Loucy (cell line): Measurements from ENCODE around the gene RBM25.
"Not testable (repeated sequence)": the region's sequence is repeated elsewhere in the genome, so short reads cannot be mapped to it uniquely, and the experiment has no call there.

Source experiments
- H2AFZ ChIP-seq: fragments of 200-600 bp; sonication (generic); 2 replicates; pipeline ENCODE4 v1.6.0; 2016; ENCODE audit warnings: antibody characterized with exemption, mild to moderate bottlenecking, low read length, moderate library complexity
- H3F3A ChIP-seq: fragments of 200-600 bp; 2 replicates; pipeline ENCODE4 v1.6.0; 2016; ENCODE audit warnings: antibody characterized with exemption, low read depth, mild to moderate bottlenecking
- H3K27me3 ChIP-seq: fragments of 200-600 bp; sonication (generic); 2 replicates; pipeline ENCODE4 v1.6.1; 2014; ENCODE audit warnings: low read length, mild to moderate bottlenecking; ENCODE audit not compliant: insufficient read depth, poor library complexity, severe bottlenecking
- H3K36me3 ChIP-seq: fragments of 200-600 bp; sonication (generic); 2 replicates; pipeline ENCODE4 v1.6.1; 2016; ENCODE audit warnings: low read length; ENCODE audit not compliant: insufficient read depth
- H3K4me1 ChIP-seq: fragments of 200-600 bp; sonication (generic); 2 replicates; pipeline ENCODE4 v1.5.1; 2014; ENCODE audit warnings: low read length, mild to moderate bottlenecking; ENCODE audit not compliant: insufficient read depth, poor library complexity, severe bottlenecking
- H3K4me2 ChIP-seq: fragments of 200-600 bp; sonication (generic); 2 replicates; pipeline ENCODE4 v1.6.0; 2014; ENCODE audit warnings: antibody characterized with exemption, low read length, low read depth, mild to moderate bottlenecking; ENCODE audit not compliant: poor library complexity, severe bottlenecking
- H3K4me3 ChIP-seq: fragments of 200-600 bp; sonication (generic); 2 replicates; pipeline ENCODE4 v1.5.1; 2014; ENCODE audit warnings: low read length, mild to moderate bottlenecking, mixed read lengths; ENCODE audit not compliant: poor library complexity, severe bottlenecking
- H3K79me2 ChIP-seq: fragments of 200-600 bp; sonication (generic); 2 replicates; pipeline ENCODE4 v1.6.1; 2014; ENCODE audit warnings: low read length; ENCODE audit not compliant: insufficient read depth
- H3K9ac ChIP-seq: fragments of 200-600 bp; sonication (generic); 2 replicates; pipeline ENCODE4 v1.6.0; 2014; ENCODE audit warnings: mild to moderate bottlenecking, low read depth, low read length, moderate library complexity; ENCODE audit not compliant: poor library complexity, severe bottlenecking
- H3K9me2 ChIP-seq: fragments of 200-600 bp; sonication (generic); replicated peaks from 2 replicates; pipeline ENCODE4 v1.6.1; 2016; ENCODE audit warnings: low read depth, low read length, mixed read lengths
- H3K9me3 ChIP-seq: fragments of 200-600 bp; sonication (generic); 2 replicates; pipeline ENCODE4 v1.6.1; 2014; ENCODE audit warnings: mild to moderate bottlenecking, antibody characterized with exemption, low read length, low read depth; ENCODE audit not compliant: insufficient read depth
- H4K20me1 ChIP-seq: fragments of 200-600 bp; sonication (generic); 2 replicates; pipeline ENCODE4 v1.6.0; 2014; ENCODE audit warnings: antibody characterized with exemption, low read length, mild to moderate bottlenecking; ENCODE audit not compliant: insufficient read depth, poor library complexity, severe bottlenecking
- CTCF ChIP-seq: fragments of 200-600 bp; sonication (generic); conservative IDR thresholded peaks from 2 replicates; pipeline ENCODE4 v1.5.1; 2014; ENCODE audit warnings: mild to moderate bottlenecking, antibody characterized with exemption, low read length
- EZH2phosphoT487 ChIP-seq: fragments of 200-600 bp; IDR thresholded peaks from 2 replicates; pipeline ENCODE4 v1.6.1; 2018; ENCODE audit warnings: antibody characterized with exemption, mild to moderate bottlenecking, moderate library complexity, borderline replicate concordance

Gene RBM25

GRCh38 chr14:73058224-73058921 is at the start of gene RBM25:
RBM25 (plus strand) TSS chr14:73058534; CDS start chr14:73071642, 13,108 bp downstream.
- H3K9me3 ChIP-seq = no peaks in the 10 kb centered on the region
- H3K4me2 ChIP-seq = peak within 1 kb of the TSS; percentile 78
- peak within 1 kb of the TSS; percentile 91 for H3K9ac ChIP-seq
- H3K36me3 ChIP-seq = peaks cover under 1% of the 10 kb centered on the region; the same call in 1 of the 2 replicates
- peak within 1 kb of the TSS; percentile 83 for H3K4me3 ChIP-seq
- no peaks in the 10 kb centered on the region for H3K27me3 ChIP-seq
- H3F3A ChIP-seq = no peaks in the 10 kb centered on the region
- H3K4me1 ChIP-seq = peaks cover 37% of the 10 kb centered on the region
- peaks cover 47% of the 10 kb centered on the region for H3K79me2 ChIP-seq
- TF ChIP-seq EZH2phosphoT487 (no peak), CTCF (no peak)
- H2AFZ ChIP-seq = peak within 1 kb of the TSS; percentile 92
- peaks cover 41% of the 10 kb centered on the region for H4K20me1 ChIP-seq
- no peaks in the 10 kb centered on the region for H3K9me2 ChIP-seq

- peaks cover 26% of the 10 kb centered on the region; the same call in 1 of the 2 replicates for H3K36me3 ChIP-seq
- not testable (repeated sequence) for H4K20me1 ChIP-seq, H3K9me3 ChIP-seq, H3K9ac ChIP-seq, H2AFZ ChIP-seq, H3K27me3 ChIP-seq, H3K4me1 ChIP-seq, H3K4me3 ChIP-seq, H3F3A ChIP-seq, H3K9me2 ChIP-seq, H3K4me2 ChIP-seq
- H3K79me2 ChIP-seq = peaks cover 28% of the 10 kb centered on the region
Measured at GRCh38 chr14:73011189-73011588, 47.1 kb upstream of the RBM25 start.

- Histone ChIP-seq H3K9ac (no peak overlapping the region), H4K20me1 (peaks cover 2% of the 10 kb centered on the region)
Measured at GRCh38 chr14:73014105-73014504, 44.2 kb upstream of the RBM25 start.

GRCh38 chr14:73015552-73015951 is 42.8 kb upstream of the RBM25 start:
- H3K9me3 ChIP-seq, H2AFZ ChIP-seq, H3K4me2 ChIP-seq, H4K20me1 ChIP-seq, H3K4me1 ChIP-seq, H3F3A ChIP-seq, H3K9ac ChIP-seq, H3K9me2 ChIP-seq, H3K27me3 ChIP-seq, H3K4me3 ChIP-seq: not testable (repeated sequence)
- Histone ChIP-seq H3K36me3 (peaks cover 10% of the 10 kb centered on the region; the same call in 1 of the 2 replicates), H3K79me2 (peaks cover 36% of the 10 kb centered on the region)

More at GRCh38 chr14:73014105-73014504, 44.2 kb upstream of the RBM25 start:
- H3K4me2 ChIP-seq = peak overlapping the region; percentile 7
- no peaks in the 10 kb centered on the region for H3K9me3 ChIP-seq
- no peak for TF ChIP-seq CTCF
- no peak for TF ChIP-seq EZH2phosphoT487
- H3F3A ChIP-seq = no peaks in the 10 kb centered on the region
- H2AFZ ChIP-seq = no peak overlapping the region
- peaks cover 32% of the 10 kb centered on the region for H3K79me2 ChIP-seq
- no peaks in the 10 kb centered on the region for H3K9me2 ChIP-seq
- H3K36me3 ChIP-seq = peaks cover 19% of the 10 kb centered on the region; the same call in 1 of the 2 replicates
- H3K4me3 ChIP-seq = no peak overlapping the region
- H3K4me1 ChIP-seq = peaks cover 2% of the 10 kb centered on the region
- no peaks in the 10 kb centered on the region for H3K27me3 ChIP-seq

- Histone ChIP-seq H3K36me3 (peaks cover 10% of the 10 kb centered on the region; the same call in 1 of the 2 replicates), H3K79me2 (peaks cover 39% of the 10 kb centered on the region)
- H3K9me2 ChIP-seq, H3K4me2 ChIP-seq, H3K9ac ChIP-seq, H4K20me1 ChIP-seq, H3K4me1 ChIP-seq, H3K4me3 ChIP-seq, H3K9me3 ChIP-seq, H3F3A ChIP-seq, H2AFZ ChIP-seq, H3K27me3 ChIP-seq: not testable (repeated sequence)
Measured at GRCh38 chr14:73016011-73016410, 42.3 kb upstream of the RBM25 start.
